Measurements from ENCODE around the gene ZNF195. TPM values are rescaled to one million over a fixed set of nuclear protein-coding genes. Genes with fewer than 3 reads are reported as not detected.

The ZNF195 gene
- total RNA-seq, 4 donors from 2014 or later, result 12.2 to 31.6 (median 18.5) TPM

GRCh38 chr11:3353066-3353465, 25.9 kb downstream of the ZNF195 start:
- Histone ChIP-seq H3K4me1 (no peaks in the 10 kb centered on the region), H3K27ac (no peak overlapping the region), H3K27me3 (no peaks in the 10 kb centered on the region), H3K4me3 (no peak overlapping the region), H3K36me3 (peaks cover 0 to 26% (median 0%) of the 10 kb centered on the region in 3 donors), H3K9me3 (peaks cover 0 to 52% (median 3%) of the 10 kb centered on the region in 4 donors)
- DNase-seq (ENCODE audit: low spot score in 2 of 2), result no peak
- WGBS, 2 donors, result 87 to 89% methylated on average over 5 of the region's 5 CpGs
- TF ChIP-seq EP300 (IDR thresholded peaks at IDR 0.05) (no peak), CTCF (IDR thresholded peaks at IDR 0.05) (no peak), POLR2A (IDR thresholded peaks at IDR 0.05) (no peak)

GRCh38 chr11:3347127-3347526, 31.8 kb downstream of the ZNF195 start:
- H3K36me3 ChIP-seq, result no peaks in the 10 kb centered on the region
- H3K9me3 ChIP-seq, result peaks cover 0 to 16% (median 1%) of the 10 kb centered on the region in 4 donors
- no peaks in the 10 kb centered on the region for H3K27me3 ChIP-seq
- no peak for DNase-seq (ENCODE audit: low spot score in 2 of 2)
- H3K4me3 ChIP-seq, result no peak overlapping the region
- 90 to 92% methylated on average over 1 of the region's 1 CpG for WGBS, 2 donors
- no peak overlapping the region for H3K27ac ChIP-seq
- no peaks in the 10 kb centered on the region for H3K4me1 ChIP-seq
- no peak for TF ChIP-seq POLR2A (IDR thresholded peaks at IDR 0.05)
- no peak for TF ChIP-seq CTCF (IDR thresholded peaks at IDR 0.05)
- no peak for TF ChIP-seq EP300 (IDR thresholded peaks at IDR 0.05)

- H3K4me3 ChIP-seq, result no peak overlapping the region
- no peaks in the 10 kb centered on the region for H3K27me3 ChIP-seq
- H3K4me1 ChIP-seq, result no peaks in the 10 kb centered on the region
- H3K36me3 ChIP-seq, result no peaks in the 10 kb centered on the region
- WGBS, 2 donors, result 84 to 89% methylated on average over 8 to 9 of the region's 9 CpGs
- no peak overlapping the region for H3K27ac ChIP-seq
- DNase-seq (ENCODE audit: low spot score in 2 of 2), result no peak
- peaks cover 0 to 16% (median 1%) of the 10 kb centered on the region in 4 donors for H3K9me3 ChIP-seq
- TF ChIP-seq POLR2A (IDR thresholded peaks at IDR 0.05) (no peak), EP300 (IDR thresholded peaks at IDR 0.05) (no peak), CTCF (IDR thresholded peaks at IDR 0.05) (no peak)
Measured at GRCh38 chr11:3346587-3346986, 32.4 kb downstream of the ZNF195 start.

- Histone ChIP-seq H3K36me3 (no peaks in the 10 kb centered on the region), H3K9me3 (peaks cover 0 to 16% (median 1%) of the 10 kb centered on the region in 4 donors), H3K4me3 (no peak overlapping the region), H3K27me3 (no peaks in the 10 kb centered on the region), H3K4me1 (no peaks in the 10 kb centered on the region), H3K27ac (no peak overlapping the region)
- DNase-seq (ENCODE audit: low spot score in 2 of 2), result no peak
- TF ChIP-seq CTCF (IDR thresholded peaks at IDR 0.05) (no peak), EP300 (IDR thresholded peaks at IDR 0.05) (no peak), POLR2A (IDR thresholded peaks at IDR 0.05) (no peak)
- WGBS, 2 donors, result 80 to 86% methylated on average over 10 of the region's 10 CpGs
Measured at GRCh38 chr11:3345736-3346135, 33.2 kb downstream of the ZNF195 start.

- Histone ChIP-seq H3K4me3 (no peak overlapping the region), H3K27ac (no peak overlapping the region), H3K4me1 (no peaks in the 10 kb centered on the region), H3K9me3 (peaks cover 0 to 16% (median 1%) of the 10 kb centered on the region in 4 donors), H3K27me3 (no peaks in the 10 kb centered on the region), H3K36me3 (no peaks in the 10 kb centered on the region)
- TF ChIP-seq EP300 (IDR thresholded peaks at IDR 0.05) (no peak), CTCF (IDR thresholded peaks at IDR 0.05) (no peak), POLR2A (IDR thresholded peaks at IDR 0.05) (no peak)
- DNase-seq (ENCODE audit: low spot score in 2 of 2), result no peak
- 70 to 71% methylated on average over 6 of the region's 6 CpGs for WGBS, 2 donors
Measured at GRCh38 chr11:3344327-3345174, 34.4 kb downstream of the ZNF195 start.

Measured in tibial nerve (tissue), 4 donors.